GDM1 (cell line): ENCODE measurements around the gene C2orf49.

Experiments used
- DNase-seq: peaks from one replicate; lab custom pipeline; 2025; lab: John Stamatoyannopoulos, UW

The C2orf49 gene

GRCh38 chr2:105362862-105363591, 25.7 kb downstream of the C2orf49 start:
- DNase-seq, result no peak

- no peak for DNase-seq
These were observed 27.2 kb downstream of the C2orf49 start for GRCh38 chr2:105364436-105365139.

- DNase-seq, result no peak
These were observed 27.9 kb downstream of the C2orf49 start for GRCh38 chr2:105365206-105365605.

GRCh38 chr2:105368759-105369408, 31.5 kb downstream of the C2orf49 start:
- no peak for DNase-seq

GRCh38 chr2:105369777-105370690, 32.7 kb downstream of the C2orf49 start:
- DNase-seq, result peak; percentile 79

- no peak for DNase-seq
These were observed 33.8 kb downstream of the C2orf49 start for GRCh38 chr2:105371156-105371555.

- DNase-seq, result no peak
These were observed 34.5 kb downstream of the C2orf49 start for GRCh38 chr2:105371810-105372209.

- DNase-seq, result no peak
These were observed 36.0 kb downstream of the C2orf49 start for GRCh38 chr2:105373344-105373781.

GRCh38 chr2:105373895-105374401, 36.6 kb downstream of the C2orf49 start:
- no peak for DNase-seq

GRCh38 chr2:105375001-105375561, 37.7 kb downstream of the C2orf49 start:
- no peak for DNase-seq

- no peak for DNase-seq
These were observed 38.7 kb downstream of the C2orf49 start for GRCh38 chr2:105376010-105376409.

GRCh38 chr2:105376789-105377240, 39.5 kb downstream of the C2orf49 start:
- no peak for DNase-seq

GRCh38 chr2:105377871-105378270, 40.5 kb downstream of the C2orf49 start:
- DNase-seq, result no peak

- no peak for DNase-seq
These were observed 41.0 kb downstream of the C2orf49 start for GRCh38 chr2:105378276-105378840.

GRCh38 chr2:105378921-105379383, 41.6 kb downstream of the C2orf49 start:
- no peak for DNase-seq

- no peak for DNase-seq
These were observed 42.4 kb downstream of the C2orf49 start for GRCh38 chr2:105379741-105380186.

- no peak for DNase-seq
These were observed 43.2 kb downstream of the C2orf49 start for GRCh38 chr2:105380432-105381100.

- no peak for DNase-seq
These were observed 43.8 kb downstream of the C2orf49 start for GRCh38 chr2:105381101-105381668.

GRCh38 chr2:105382177-105382576, 44.8 kb downstream of the C2orf49 start:
- no peak for DNase-seq
